CD4-positive, alpha-beta T cell treated with Interleukin-4 for 4 hours (primary cell): ENCODE measurements around the gene RPA3.

ENCODE experiments used
- DNase-seq: peaks from one replicate; pipeline ENCODE4 v3.0.0-alpha.2; 2020

The RPA3 gene

GRCh38 chr7:7650682-7651206 lies 67.7 kb downstream of the RPA3 start:
- no peak for DNase-seq

- DNase-seq, result no peak
Observed at GRCh38 chr7:7647495-7648036, 70.8 kb downstream of the RPA3 start.

- DNase-seq, result no peak
Observed at GRCh38 chr7:7642081-7642480, 76.3 kb downstream of the RPA3 start.

GRCh38 chr7:7641129-7641663 lies 77.2 kb downstream of the RPA3 start:
- DNase-seq, result no peak

GRCh38 chr7:7640221-7641128 lies 77.9 kb downstream of the RPA3 start, which contains the start of gene UMAD1:
UMAD1 (plus strand) TSS chr7:7640752; CDS start chr7:7673372, 32,620 bp downstream.
- peak; percentile 99 for DNase-seq

- peak; percentile 56 for DNase-seq
Observed at GRCh38 chr7:7639847-7640220, 78.6 kb downstream of the RPA3 start.

- DNase-seq, result no peak
Observed at GRCh38 chr7:7639421-7639820, 79.0 kb downstream of the RPA3 start.

GRCh38 chr7:7630626-7631329 lies 87.6 kb downstream of the RPA3 start:
- DNase-seq, result no peak

GRCh38 chr7:7628476-7628875 lies 89.9 kb downstream of the RPA3 start:
- no peak for DNase-seq

- no peak for DNase-seq
Observed at GRCh38 chr7:7620644-7621210, 97.7 kb downstream of the RPA3 start.

- no peak for DNase-seq
Observed at GRCh38 chr7:7620236-7620635, 98.2 kb downstream of the RPA3 start.

- no peak for DNase-seq
Observed at GRCh38 chr7:7618410-7618809, 100.0 kb downstream of the RPA3 start.

- no peak for DNase-seq
Observed at GRCh38 chr7:7617550-7617949, 100.9 kb downstream of the RPA3 start.

- no peak for DNase-seq
Observed at GRCh38 chr7:7614018-7614741, 104.2 kb downstream of the RPA3 start.

- no peak for DNase-seq
Observed at GRCh38 chr7:7613210-7613609, 105.2 kb downstream of the RPA3 start.

- DNase-seq, result no peak
Observed at GRCh38 chr7:7612519-7612918, 105.9 kb downstream of the RPA3 start.

- no peak for DNase-seq
Observed at GRCh38 chr7:7609330-7609729, 109.1 kb downstream of the RPA3 start.

GRCh38 chr7:7607010-7607409 lies 111.4 kb downstream of the RPA3 start:
- no peak for DNase-seq

- peak; percentile 17 for DNase-seq
Observed at GRCh38 chr7:7596176-7596575, 122.2 kb downstream of the RPA3 start.

- peak; percentile 49 for DNase-seq
Observed at GRCh38 chr7:7595451-7595850, 123.0 kb downstream of the RPA3 start.
